HG03135 (cell line): ENCODE results near the gene ARMH1.
"Not testable (repeated sequence)": the region's sequence is repeated elsewhere in the genome, so short reads cannot be mapped to it uniquely, and the experiment has no call there.

Experiments
- ATAC-seq: cut with Tn5 transposase; IDR thresholded peaks from one replicate; pipeline ENCODE4 v1.9.1; 2021; ENCODE audit warnings: mild to moderate bottlenecking, moderate library complexity; ENCODE audit not compliant: unreplicated experiment

The ARMH1 gene

DNA sequence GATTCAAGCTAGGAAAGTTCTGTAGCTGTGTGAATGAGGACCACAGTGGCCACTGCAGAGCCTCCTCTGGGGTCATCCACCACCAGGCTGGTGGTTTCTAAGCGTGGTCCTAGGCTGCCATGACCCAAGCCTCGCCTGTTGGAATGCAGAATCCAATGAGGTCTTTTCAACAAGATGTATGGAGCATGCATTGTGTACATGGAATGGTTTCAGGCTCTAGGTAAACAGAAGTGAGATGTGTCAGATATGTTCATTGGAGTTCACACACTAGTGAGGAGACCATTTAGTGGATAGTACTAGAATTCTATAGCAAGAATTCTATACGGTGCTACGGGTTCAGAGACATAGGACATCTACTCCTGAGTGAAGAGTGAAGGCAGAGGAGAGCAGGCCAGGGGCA, 45.8 kb downstream of the ARMH1 start:
- ATAC-seq = no peak

DNA sequence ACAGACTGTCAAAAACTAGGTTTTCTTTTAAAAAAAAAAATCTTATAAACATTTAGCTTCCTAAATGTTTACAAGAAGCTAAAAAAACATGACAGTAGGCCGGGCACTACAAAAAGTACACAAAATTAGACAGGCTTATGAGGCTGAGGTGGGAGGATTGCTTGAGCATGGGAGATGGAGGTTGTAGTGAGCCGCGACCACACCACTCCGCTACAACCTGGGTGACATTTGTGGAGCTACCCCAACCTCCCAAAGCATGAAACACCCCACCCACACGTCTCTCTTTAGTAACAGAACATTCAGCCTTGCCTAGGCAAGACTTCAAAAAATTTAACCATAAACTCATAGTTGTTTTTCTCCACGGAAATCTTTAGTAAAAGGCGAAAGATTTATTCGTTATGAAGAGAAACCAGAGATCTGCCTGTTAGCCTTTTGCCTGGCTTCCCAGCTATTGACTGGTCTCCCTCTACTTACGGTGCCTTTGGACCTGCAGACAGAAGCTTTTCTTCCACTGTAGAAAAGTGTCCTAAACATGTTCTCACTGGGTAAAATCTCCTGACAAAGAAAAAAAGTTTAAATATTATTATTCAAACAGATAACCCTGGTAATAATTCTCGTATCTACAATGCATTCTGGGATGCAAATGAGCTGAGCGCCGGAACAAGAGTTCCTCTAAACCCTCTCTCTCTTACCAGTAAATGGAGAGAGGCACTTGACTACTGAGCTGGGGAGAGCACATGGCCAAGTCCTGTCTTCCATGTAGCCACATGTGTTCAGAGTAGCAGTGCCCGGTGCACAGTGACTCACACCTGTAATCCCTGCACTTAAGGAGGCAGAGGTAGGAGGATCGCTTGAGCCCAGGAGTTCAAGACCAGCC, 47.2 kb downstream of the ARMH1 start:
- ATAC-seq = peak; percentile 67

DNA sequence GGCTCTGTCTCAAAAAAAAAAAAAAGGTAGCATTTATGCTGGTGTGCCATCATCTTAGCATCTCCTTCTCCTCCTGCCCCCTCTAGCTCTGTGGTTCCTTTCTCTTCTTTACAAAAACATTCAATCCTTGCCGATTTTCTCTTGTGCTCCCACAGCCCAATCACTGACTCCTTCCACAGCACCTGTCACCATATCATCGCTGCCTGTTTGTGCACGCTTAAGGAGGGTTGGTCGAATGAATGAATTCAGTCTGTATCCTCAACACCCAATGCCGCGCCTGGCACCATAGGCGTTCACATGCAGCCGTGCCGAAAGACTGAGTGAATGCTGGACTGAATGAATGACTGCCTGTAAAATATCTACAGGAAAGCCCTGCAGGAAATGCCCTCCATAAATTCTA, 48.5 kb downstream of the ARMH1 start:
- no peak for ATAC-seq

DNA sequence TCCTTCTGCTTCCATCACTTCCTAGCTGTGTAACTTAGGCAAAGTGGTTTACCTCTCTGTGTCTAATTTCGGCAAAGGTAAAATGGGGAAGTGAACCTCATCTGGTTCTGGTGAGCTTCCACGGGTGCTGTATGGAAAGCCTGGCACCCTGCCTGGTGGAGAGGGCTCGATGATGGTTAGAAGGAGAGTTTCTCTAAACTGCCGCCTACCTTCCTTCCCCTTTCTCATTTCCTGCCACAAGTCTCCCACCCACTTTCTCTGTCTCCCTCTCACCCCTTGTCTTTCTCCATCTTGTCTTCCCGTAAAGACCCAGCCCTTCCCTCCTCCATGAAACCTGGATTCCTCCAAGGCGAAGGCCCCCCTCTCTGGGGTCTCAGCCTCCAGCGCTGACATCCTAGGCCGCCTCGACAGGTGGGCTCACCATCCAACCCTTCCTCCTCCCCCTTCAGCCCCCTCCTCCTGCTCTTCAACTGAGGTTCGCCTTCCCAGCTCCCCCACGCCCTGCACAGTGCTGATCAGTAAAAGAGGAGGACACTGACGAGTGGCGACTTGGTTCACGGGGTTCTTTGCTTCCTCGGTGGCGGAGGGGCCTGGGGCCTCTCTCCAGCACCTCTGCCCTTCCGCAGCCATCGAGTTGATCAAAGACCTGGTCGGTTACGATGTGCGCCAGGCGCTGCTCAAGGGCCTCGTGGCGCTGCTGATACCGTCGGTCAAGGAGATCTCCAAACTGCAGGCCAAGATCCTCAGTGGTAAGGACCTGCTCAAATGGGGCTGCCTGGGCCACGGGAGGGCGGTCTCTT, 49.2 kb downstream of the ARMH1 start:
- no peak for ATAC-seq

DNA sequence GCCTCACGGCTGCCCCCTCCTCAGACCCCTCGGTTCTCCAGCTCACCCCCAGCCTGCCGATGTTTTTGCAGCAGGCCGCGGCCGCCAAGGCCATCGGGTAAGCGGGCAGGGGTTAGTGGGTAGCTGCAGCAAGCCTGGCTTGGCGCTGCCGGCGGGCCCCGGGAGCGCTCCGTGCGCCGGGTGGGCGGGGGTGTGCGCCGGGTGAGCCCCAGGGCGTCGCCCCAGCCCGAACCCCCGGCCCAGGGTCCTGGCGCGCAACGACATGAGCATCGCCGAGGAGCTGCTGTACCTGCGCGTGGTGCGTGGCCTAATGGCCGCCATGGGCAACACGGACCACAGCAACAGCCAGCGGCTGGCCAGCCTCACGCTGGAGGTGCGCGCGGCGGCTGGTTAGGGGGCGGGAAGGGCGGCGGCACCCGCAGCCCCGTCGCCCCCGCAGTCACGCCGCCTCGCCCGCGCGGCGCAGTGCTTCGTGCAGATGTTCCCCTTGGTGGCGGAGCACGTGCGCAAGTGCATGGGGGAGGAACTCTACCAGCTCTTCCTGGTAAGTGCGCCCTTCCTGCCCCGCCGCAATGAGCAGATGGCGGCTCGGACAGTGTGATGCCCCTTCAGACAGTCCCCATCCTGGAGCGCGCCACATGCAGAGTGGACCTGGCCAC, 49.9 kb downstream of the ARMH1 start:
- ATAC-seq = no peak

DNA sequence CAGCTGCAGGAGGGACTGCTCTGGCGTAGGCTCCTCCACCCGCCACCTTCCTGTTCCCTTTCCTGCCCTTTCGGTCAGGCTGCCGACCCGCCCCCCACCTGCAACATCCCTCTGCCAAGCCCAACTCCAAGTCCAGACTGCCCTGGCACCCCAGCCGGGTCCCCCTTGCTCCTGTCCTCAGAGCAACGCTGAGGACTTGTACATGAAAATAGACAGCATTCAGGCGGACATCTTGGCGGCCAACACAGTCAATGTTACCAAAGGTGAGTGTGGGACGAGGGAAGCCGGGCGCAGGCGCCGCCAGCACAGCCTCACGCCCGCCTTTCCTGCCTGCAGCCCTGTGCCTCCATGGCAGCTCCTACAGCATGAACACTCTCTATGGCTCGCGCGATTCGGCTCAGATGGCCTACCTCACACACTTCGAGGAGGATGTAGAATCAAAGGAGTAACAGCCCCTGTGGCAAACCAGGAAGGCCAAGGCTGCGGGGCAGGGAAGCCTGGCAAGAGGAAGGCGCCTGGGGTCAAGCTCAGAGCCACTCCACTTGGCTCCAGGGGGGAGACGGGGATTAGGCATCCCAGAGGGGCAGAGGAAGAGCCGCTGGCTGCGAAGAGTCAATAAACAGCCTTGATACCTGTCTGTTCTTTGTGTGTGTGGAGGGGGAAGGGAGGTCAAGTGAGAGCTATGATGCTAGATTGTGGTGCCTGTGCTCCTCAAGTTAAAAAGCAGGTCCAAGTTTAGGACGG, 50.6 kb downstream of the ARMH1 start:
- ATAC-seq = no peak

DNA sequence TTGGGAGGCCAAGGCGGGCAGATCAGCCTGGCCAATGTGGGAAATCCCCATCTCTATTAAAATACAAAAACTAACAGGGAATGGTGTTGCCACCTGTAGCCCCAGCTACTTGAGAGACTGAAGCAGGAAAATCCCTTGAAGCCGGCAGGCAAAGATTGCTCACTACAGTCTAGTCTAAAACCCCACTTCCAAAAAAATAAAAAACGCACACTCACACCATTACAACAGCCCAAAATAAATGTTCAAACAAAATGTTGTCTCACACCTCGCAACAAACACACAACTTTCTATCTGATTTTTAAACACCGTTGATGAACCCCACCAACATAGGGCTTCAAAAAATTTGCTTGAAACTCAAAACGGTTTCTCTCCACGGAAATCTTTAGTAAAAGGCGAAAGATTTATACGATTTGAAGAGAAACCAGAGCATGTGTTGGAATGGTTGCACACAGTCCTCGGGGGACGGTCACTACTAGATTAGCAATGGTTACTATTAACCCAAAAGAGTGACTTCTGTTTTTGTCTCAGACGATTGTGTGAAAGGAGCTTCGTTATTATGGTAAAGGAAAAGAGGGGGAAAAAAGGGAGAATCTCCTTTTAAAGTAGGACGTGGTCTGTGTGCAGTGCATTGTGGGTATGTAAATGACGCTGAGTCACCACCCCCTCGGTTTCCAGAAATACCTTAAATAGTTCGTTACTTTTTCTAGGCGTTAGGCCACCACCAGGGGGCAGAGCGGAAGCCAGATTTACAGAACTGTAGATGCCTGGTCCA, 56.4 kb downstream of the ARMH1 start, which contains the start of gene RNU5D-1:
RNU5D-1 (minus strand) TSS at position 430 of the 772 bp plus-strand sequence.
- ATAC-seq = peak; percentile 69

DNA sequence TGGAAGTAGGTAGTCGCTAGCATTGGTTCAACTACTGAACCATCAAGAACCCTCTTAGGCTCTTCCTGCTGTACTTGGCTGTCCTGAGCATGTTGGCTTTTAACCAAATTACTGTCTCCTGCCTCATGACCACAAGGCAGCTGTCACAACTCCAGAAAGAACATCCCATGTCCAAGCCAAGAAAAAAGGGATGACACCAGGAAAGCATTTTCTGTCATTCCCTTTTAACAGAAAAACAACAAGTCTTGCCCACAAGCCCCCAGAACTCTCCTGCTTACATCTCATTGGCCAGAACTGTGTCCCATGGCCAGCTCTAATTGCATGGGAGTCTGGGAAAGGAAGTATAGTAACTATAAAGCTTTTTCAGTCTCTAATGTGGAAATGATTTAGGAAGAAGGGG, 58.9 kb downstream of the ARMH1 start:
- ATAC-seq = no peak

DNA sequence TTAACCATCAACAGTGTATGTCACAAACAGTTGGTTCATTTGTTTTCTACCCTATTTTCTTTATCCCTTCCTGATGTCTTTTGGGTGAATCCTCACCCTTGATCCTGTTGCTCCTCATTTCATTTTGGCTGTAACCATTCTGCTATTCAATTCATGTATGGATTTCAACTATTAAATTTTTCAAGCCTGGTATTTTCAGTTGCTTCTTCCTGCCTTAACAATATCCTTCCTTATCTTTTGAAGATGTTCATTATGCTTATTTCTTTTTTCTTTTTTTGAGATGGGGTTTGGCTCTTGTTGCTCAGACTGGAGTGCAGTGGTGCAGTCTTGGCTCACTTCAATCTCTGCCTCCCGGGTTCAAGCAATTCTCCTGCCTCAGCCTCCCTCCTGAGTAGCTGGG, 59.3 kb downstream of the ARMH1 start:
- no peak for ATAC-seq

DNA sequence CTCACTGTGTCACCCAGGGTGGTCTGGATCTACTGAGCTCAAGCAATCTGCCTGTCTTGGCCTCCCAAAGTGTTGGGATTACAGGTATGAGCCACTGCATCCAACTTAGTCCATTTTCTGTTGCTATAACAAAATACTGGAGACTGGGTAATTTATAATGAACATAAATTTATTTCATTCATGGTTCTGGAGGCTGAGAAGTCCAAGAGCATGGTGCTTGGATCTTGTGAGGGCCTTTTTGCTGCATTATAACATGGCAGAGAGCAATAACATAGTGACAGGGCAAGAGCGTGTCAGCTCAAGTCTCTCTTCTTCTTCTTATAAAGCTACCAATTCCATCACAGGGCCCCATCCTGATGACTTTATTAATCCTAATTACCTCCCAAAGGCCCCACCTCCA, 61.5 kb downstream of the ARMH1 start:
- ATAC-seq = no peak

DNA sequence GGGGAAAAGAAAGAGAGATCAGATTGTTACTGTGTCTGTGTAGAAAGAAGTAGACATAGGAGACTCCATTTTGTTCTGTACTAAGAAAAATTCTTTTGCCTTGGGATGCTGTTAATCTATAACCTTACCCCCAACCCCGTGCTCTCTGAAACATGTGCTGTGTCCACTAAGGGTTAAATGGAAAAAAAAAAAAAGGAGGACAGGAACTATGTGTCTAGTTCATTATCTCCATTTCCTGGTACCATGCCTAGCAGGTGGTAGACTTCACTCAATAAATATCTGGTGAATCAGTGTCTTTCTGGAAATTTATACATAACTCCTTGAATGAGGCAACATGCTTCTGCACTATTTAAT, 64.4 kb downstream of the ARMH1 start:
- ATAC-seq = not testable (repeated sequence)

DNA sequence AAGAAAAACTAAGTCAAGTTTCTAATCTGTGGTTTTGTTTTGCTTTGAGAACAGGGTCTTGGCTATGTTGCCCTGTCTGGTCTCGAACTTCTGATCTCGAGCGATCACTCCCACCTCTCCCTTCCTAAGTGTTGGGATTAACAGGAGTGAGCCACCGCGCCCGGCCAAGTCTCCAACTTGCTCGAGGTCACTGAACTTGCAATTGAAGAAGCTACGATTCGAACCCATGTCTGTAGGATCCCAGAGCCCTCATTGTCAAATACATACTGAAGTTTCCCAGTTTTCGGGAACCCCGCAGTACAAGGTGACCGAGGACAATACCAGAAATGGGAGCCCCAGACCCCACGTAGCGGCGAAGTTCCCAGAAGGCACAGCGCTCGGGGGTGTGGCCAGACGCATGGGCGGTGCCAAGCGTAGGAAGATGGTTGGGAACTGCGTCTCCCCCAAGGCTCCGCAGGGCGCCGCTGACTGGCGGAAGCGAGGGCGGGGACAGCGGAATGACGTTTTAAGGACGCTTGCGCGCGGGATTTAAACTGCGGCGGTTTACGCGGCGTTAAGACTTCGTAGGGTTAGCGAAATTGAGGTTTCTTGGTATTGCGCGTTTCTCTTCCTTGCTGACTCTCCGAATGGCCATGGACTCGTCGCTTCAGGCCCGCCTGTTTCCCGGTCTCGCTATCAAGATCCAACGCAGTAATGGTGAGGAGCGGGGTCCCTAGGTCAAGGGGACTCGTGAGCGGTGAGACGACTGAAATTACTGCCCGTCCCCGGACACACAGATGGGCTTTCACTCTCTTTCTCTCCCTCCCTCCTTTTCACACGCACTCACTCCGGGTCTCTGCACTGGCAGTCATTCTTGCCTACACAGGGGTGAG, 65.0 kb downstream of the ARMH1 start, which contains the start of gene KIF2C:
KIF2C (plus strand) TSS at position 531 of the 872 bp plus-strand sequence; CDS start at position 627, 96 bp downstream.
- ATAC-seq = peak; percentile 96

DNA sequence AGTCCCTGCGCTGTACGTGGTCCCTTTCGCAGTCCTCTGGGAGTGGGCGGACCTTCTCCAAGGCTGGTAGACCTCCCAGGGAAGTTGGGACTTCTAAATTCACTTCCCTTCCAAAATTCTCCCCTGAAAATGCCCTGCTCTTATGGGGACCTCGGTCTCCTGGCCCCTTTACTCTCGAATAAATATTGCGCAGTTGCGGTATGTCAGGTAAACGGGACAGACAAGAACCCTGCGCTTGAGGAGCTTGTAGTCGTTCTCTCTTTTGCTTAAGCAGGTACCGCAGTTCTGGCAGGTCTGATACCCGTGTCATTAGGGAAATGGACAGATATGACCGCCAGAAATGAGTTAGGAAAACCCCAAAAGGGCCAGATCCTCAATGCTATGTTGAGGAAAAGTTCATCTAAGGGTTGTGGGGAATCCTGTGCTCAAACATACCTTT, 65.7 kb downstream of the ARMH1 start:
- ATAC-seq = no peak

DNA sequence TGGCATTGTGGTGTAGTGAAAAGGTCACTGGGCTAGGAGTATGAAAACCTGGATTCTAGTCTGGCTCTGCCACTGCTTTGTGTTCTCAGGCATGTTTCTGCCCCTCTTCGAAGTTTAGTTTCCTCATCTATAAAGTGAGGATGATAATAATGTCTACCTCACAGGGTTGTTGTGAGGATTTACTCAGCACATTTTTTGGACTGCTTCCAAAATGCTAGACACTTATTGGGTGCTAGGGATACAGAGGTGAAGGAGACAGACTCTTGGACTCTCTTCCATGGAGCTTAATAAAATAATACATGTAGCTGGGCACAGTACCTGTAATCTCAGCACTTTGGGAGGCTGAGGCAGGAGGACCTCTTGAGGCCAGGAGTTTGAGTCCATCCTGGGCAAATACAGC, 68.7 kb downstream of the ARMH1 start:
- ATAC-seq = no peak

DNA sequence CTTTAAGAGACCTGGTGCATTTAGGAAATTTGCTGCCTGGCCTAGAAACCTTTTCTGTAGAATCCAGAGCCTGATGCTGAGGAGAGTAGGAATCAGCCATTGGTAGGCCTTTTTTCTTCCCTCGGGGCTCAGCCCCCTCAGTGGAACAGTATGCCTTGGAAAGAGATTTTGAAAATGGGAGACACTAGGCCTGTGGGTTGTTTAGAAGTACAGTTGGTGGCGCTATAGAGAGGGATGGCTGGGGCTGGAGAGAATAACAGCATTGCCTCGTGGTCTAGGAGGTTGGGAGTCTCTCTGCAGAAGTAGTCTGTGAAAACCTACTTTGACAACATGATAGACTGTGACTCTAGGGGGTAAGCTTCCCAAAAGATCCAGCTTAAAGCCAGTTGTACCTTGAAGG, 73.4 kb downstream of the ARMH1 start:
- no peak for ATAC-seq

DNA sequence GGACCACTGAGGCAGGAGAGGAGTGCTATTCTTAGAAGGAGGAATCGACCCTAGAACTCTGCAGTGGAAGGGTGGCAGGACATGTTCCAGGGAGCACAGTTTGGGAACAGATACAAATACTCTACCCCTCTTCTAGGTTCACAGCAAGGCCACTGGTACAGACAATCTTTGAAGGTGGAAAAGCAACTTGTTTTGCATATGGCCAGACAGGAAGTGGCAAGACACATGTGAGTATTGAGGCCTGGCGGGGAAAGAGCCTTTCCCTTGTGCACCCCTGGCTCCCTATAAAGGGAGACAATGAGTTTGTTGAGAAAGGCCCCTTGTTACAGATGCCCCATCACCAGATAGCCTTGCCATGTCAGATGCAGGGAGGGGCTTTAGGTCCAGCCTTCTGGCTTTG, 82.9 kb downstream of the ARMH1 start:
- no peak for ATAC-seq

DNA sequence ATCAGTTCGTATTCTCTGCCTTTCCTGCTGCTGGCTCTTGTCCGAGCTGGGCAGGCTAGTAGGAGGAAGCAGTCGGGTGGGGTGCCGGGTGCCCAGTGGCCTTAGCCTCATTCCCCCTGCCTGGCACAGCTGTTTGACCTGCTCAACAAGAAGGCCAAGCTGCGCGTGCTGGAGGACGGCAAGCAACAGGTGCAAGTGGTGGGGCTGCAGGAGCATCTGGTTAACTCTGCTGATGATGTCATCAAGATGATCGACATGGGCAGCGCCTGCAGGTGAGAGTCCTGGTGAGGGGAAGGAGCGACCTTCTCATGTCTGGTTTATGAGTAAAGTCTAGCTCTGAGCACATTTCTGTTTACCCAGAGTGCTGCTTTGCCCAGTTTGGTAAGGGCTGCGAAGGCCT, 84.6 kb downstream of the ARMH1 start:
- ATAC-seq = no peak

DNA sequence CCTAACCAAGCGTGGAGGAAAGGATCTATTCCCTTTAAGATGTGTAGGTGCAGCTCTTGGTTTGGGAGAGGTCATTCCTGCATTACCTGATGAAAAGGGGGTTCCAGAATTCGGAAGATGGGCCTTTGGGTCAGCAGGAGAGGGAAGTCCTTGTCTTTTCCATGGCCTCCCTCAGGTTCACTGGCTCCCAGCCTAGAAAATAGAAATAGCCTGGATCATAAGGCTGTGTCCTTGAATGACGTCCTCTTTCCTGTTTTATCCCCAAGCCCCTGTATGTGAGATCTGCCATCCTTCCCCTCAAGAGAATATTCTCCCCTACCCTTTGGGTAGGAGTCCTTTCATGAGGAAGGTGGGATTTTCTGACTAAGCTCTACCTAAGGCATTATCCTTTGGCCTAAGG, 86.4 kb downstream of the ARMH1 start:
- no peak for ATAC-seq

DNA sequence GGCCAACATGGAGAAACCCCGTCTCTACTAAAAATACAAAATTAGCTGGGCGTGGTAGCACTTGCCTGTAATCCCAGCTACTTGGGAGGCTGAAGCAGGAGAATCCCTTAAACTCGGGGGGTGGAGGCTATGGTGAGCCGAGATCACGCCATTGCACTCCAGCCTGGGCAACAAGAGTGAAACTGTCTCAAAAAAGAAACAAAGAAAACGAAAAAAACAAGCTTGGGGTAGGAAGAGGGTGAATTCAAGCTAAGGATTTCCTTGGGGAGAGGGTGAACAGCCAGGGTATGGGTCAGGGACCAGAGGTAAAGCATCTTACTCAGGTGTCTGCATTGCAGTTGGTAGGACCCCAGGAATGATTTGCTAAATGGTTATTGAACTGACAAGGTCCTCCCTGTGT, 91.9 kb downstream of the ARMH1 start:
- not testable (repeated sequence) for ATAC-seq
